K562 treated with DMSO at 1 percent for 4 hours (cell line): ENCODE data around the gene RASL10A. TPM values are rescaled to one million over a fixed set of nuclear protein-coding genes. Genes with fewer than 3 reads are reported as not detected.

ENCODE experiments used
- total RNA-seq: library from RNA; unstranded; fragments of 300-600 nt; gene quantifications from 2 replicates; pipeline ENCODE4 v1.2.3, GENCODE V29; 2022; ENCODE audit not compliant: insufficient read depth

The RASL10A gene
- total RNA-seq = not detected in 2 replicates

GRCh38 chr22:29315286-29316140 is at the start of gene RASL10A:
TSS of gene RASL10A (minus strand) at chr22:29315697. CDS start at chr22:29315246, 451 bp downstream.

GRCh38 chr22:29306175-29306834 is 9.2 kb downstream of the RASL10A start, which contains the start of gene GAS2L1:
TSS of gene GAS2L1 (plus strand) at chr22:29306650. CDS start at chr22:29308106, 1,456 bp downstream.

GRCh38 chr22:29267858-29268510 is 47.5 kb downstream of the RASL10A start, which contains the start of the genes EWSR1 and RHBDD3:
TSS of gene EWSR1 (plus strand) at chr22:29268268. CDS start at chr22:29268337, 69 bp downstream.
TSS of gene RHBDD3 (minus strand) at chr22:29267981. CDS start at chr22:29265626, 2,355 bp downstream.

Other genes with a start within 250 kb of the RASL10A start
- 15.6 and 26.1 TPM in 2 replicates for gene KREMEN1, start 242.7 kb downstream of the RASL10A start, total RNA-seq
- gene EMID1, start 109.8 kb downstream of the RASL10A start, total RNA-seq = 77.5 and 98.7 TPM in 2 replicates
- gene RHBDD3, start 47.7 kb downstream of the RASL10A start, total RNA-seq = 37.8 and 39.9 TPM in 2 replicates
- 173 and 192 TPM in 2 replicates for gene EWSR1, start 47.4 kb downstream of the RASL10A start, total RNA-seq
- gene GAS2L1, start 9.0 kb downstream of the RASL10A start, total RNA-seq = 17.3 and 21.5 TPM in 2 replicates
- gene AP1B1, start 72.9 kb upstream of the RASL10A start, total RNA-seq = 54.9 and 57.1 TPM in 2 replicates
- not detected in 2 replicates for gene RFPL1, start 122.9 kb upstream of the RASL10A start, total RNA-seq
- 2.5 and 6.0 TPM in 2 replicates for gene NEFH, start 164.5 kb upstream of the RASL10A start, total RNA-seq
- 28.2 and 31.4 TPM in 2 replicates for gene THOC5, start 238.1 kb upstream of the RASL10A start, total RNA-seq